ENCODE data around the gene C6orf15. TPM values are rescaled to one million over a fixed set of nuclear protein-coding genes. Genes with fewer than 3 reads are reported as not detected.

Gene C6orf15
- polyA plus RNA-seq, 2 of the 4 experiments (the other 2 are of a cell fraction), result not detected

DNA sequence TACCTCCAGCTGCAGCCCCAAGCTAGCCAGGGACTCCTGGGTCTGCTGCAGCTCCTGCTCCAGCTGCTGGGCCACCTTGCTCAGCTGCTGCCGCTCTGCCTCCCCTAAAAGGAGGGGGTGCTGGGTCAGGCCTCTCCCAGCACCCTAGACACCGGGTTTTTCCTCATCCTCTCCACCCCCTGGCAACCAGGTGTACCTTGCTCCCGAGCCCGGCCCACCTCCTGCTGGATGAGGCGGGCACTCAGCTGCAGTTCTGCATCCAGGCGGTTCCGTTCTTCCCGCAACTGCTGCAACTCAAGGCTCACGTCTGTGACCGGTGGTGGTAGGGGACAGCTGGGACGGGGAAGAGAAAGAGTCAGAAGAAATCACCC lies 32.6 kb upstream of the C6orf15 start:
- no peak for FAIRE-seq
- H3K4me3 ChIP-seq, result no peak overlapping the region
- H3K4me2 ChIP-seq, result no peak overlapping the region
- no peak for TF ChIP-seq EHF (CRISPR knock-in tag; IDR thresholded peaks at IDR 0.05)
- TF ChIP-seq, protein P1, sequence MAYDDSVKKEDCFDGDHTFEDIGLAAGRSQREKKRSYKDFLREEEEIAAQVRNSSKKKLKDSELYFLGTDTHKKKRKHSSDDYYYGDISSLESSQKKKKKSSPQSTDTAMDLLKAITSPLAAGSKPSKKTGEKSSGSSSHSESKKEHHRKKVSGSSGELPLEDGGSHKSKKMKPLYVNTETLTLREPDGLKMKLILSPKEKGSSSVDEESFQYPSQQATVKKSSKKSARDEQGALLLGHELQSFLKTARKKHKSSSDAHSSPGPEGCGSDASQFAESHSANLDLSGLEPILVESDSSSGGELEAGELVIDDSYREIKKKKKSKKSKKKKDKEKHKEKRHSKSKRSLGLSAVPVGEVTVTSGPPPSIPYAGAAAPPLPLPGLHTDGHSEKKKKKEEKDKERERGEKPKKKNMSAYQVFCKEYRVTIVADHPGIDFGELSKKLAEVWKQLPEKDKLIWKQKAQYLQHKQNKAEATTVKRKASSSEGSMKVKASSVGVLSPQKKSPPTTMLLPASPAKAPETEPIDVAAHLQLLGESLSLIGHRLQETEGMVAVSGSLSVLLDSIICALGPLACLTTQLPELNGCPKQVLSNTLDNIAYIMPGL (CRISPR knock-in tag; IDR thresholded peaks at IDR 0.05; ENCODE audit: borderline replicate concordance), result no peak
- TF ChIP-seq ZSCAN20 (CRISPR knock-in tag; IDR thresholded peaks at IDR 0.05), result no peak
- TF ChIP-seq, protein P2, sequence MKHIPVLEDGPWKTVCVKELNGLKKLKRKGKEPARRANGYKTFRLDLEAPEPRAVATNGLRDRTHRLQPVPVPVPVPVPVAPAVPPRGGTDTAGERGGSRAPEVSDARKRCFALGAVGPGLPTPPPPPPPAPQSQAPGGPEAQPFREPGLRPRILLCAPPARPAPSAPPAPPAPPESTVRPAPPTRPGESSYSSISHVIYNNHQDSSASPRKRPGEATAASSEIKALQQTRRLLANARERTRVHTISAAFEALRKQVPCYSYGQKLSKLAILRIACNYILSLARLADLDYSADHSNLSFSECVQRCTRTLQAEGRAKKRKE (CRISPR knock-in tag; IDR thresholded peaks at IDR 0.05; ENCODE audit: low read depth), result no peak
- no peak for TF ChIP-seq HDAC2 (IDR thresholded peaks at IDR 0.05)
- no peak for TF ChIP-seq CBX8 (IDR thresholded peaks at IDR 0.05)
- no peak for TF ChIP-seq RCOR1 (IDR thresholded peaks at IDR 0.05; ENCODE audit: low read depth, low read length)
- no peak for TF ChIP-seq TP53 (CRISPR knock-in tag; IDR thresholded peaks at IDR 0.05)
- TF ChIP-seq, protein P3, sequence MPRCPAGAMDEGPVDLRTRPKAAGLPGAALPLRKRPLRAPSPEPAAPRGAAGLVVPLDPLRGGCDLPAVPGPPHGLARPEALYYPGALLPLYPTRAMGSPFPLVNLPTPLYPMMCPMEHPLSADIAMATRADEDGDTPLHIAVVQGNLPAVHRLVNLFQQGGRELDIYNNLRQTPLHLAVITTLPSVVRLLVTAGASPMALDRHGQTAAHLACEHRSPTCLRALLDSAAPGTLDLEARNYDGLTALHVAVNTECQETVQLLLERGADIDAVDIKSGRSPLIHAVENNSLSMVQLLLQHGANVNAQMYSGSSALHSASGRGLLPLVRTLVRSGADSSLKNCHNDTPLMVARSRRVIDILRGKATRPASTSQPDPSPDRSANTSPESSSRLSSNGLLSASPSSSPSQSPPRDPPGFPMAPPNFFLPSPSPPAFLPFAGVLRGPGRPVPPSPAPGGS (IDR thresholded peaks at IDR 0.05), result no peak
- TF ChIP-seq KDM1A (IDR thresholded peaks at IDR 0.05; ENCODE audit: low read depth), result no peak
- no peak for TF ChIP-seq FOSB (CRISPR knock-in tag; IDR thresholded peaks at IDR 0.05)
- no peak for TF ChIP-seq NFE2L2 (conservative IDR thresholded peaks at IDR 0.05; ENCODE audit: low read length)
- TF ChIP-seq, protein P4, sequence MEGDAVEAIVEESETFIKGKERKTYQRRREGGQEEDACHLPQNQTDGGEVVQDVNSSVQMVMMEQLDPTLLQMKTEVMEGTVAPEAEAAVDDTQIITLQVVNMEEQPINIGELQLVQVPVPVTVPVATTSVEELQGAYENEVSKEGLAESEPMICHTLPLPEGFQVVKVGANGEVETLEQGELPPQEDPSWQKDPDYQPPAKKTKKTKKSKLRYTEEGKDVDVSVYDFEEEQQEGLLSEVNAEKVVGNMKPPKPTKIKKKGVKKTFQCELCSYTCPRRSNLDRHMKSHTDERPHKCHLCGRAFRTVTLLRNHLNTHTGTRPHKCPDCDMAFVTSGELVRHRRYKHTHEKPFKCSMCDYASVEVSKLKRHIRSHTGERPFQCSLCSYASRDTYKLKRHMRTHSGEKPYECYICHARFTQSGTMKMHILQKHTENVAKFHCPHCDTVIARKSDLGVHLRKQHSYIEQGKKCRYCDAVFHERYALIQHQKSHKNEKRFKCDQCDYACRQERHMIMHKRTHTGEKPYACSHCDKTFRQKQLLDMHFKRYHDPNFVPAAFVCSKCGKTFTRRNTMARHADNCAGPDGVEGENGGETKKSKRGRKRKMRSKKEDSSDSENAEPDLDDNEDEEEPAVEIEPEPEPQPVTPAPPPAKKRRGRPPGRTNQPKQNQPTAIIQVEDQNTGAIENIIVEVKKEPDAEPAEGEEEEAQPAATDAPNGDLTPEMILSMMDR (IDR thresholded peaks at IDR 0.05), result no peak
- TF ChIP-seq MAFK (IDR thresholded peaks at IDR 0.05; ENCODE audit: partially characterized antibody), result no peak
- no peak for TF ChIP-seq JUNB (IDR thresholded peaks at IDR 0.05)
- TF ChIP-seq PHF8 (IDR thresholded peaks at IDR 0.05; ENCODE audit: borderline replicate concordance, low read depth), result no peak
- no peak for TF ChIP-seq FOSL2 (IDR thresholded peaks at IDR 0.05)
- TF ChIP-seq FOSL2 (CRISPR knock-in tag; IDR thresholded peaks at IDR 0.05), result no peak
- ChIA-PET CTCF (interaction anchor here (0.6 to 2.9 kb wide), 5 partner anchors 16 to 232 kb away, joined by 3 to 12 read pairs (median 4); no protein-coding TSS in a partner anchor), POLR2A (no interaction called here)
- 74% methylated on average over 11 of the region's 11 CpGs for WGBS (ENCODE audit: missing lambda C conversion rate)
- no peak for DNase-seq (ENCODE audit: low read depth in 1 of 2, low spot score in 1 of 2)
- no peaks in the 10 kb centered on the region for H3K9me3 ChIP-seq
- H3K4me1 ChIP-seq, result no peaks in the 10 kb centered on the region
- no peak overlapping the region for H3K27ac ChIP-seq
- ATAC-seq, result no peak

DNA sequence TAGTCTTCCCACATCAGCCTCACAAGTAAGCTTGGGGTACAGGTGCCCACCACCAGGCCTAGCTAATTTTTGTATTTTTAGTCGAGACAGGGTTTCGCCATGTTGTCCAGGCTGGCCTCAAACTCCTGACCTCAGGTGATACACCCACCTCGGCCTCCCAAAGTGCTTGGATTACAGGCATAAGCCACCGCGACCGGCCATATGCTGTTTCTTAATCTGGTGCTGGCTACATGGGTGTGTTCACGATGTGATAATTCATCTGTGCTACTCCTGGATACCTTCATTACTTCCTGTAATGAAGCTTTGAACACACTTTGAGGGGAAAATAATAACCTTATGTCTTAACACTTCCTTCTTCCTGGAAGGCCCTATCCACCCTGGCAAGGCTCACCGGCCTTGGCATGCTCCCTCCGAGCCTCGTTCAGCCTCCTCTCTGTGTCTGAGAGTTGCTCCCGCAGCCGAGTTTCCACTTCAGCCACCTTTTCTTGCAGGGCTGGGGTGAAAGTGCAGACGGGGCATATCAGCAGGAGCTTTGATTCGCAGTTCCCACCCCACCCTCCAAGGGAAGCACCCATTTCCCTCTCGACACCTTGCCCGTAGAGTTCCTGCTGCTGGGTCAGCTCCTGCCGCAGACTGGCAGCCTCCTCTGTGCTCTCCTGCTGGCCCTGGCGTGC lies 32.1 kb upstream of the C6orf15 start:
- H3K4me2 ChIP-seq, result no peak overlapping the region
- no peak for FAIRE-seq
- H3K27ac ChIP-seq, result no peak overlapping the region

More for the DNA sequence above, 32.1 kb upstream of the C6orf15 start:
- no peak for ATAC-seq
- no peak for TF ChIP-seq NFE2L2 (conservative IDR thresholded peaks at IDR 0.05; ENCODE audit: low read length)
- no peak for TF ChIP-seq RFX5 (IDR thresholded peaks at IDR 0.05)
- TF ChIP-seq EHF (CRISPR knock-in tag; IDR thresholded peaks at IDR 0.05), result no peak
- no peak for TF ChIP-seq NPAS2 (CRISPR knock-in tag; IDR thresholded peaks at IDR 0.05; ENCODE audit: borderline replicate concordance)
- no peak for TF ChIP-seq SREBF2 (IDR thresholded peaks at IDR 0.05)
- no peak for TF ChIP-seq RAD21 (conservative IDR thresholded peaks at IDR 0.05 in 1 of 2, IDR thresholded peaks at IDR 0.05 in 1 of 2)
- no peak for TF ChIP-seq FOSB (CRISPR knock-in tag; IDR thresholded peaks at IDR 0.05)
- TF ChIP-seq HOXA7 (CRISPR knock-in tag; IDR thresholded peaks at IDR 0.05), result no peak
- TF ChIP-seq CBX2 (IDR thresholded peaks at IDR 0.05; ENCODE audit: borderline replicate concordance, low read depth), result no peak
- TF ChIP-seq RNF2 (IDR thresholded peaks at IDR 0.05; ENCODE audit: borderline replicate concordance, low read depth), result no peak
- TF ChIP-seq, protein P5, sequence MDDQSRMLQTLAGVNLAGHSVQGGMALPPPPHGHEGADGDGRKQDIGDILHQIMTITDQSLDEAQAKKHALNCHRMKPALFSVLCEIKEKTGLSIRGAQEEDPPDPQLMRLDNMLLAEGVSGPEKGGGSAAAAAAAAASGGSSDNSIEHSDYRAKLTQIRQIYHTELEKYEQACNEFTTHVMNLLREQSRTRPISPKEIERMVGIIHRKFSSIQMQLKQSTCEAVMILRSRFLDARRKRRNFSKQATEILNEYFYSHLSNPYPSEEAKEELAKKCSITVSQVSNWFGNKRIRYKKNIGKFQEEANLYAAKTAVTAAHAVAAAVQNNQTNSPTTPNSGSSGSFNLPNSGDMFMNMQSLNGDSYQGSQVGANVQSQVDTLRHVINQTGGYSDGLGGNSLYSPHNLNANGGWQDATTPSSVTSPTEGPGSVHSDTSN (IDR thresholded peaks at IDR 0.05), result no peak
- TF ChIP-seq HEYL (CRISPR knock-in tag; IDR thresholded peaks at IDR 0.05), result no peak
- no peak for TF ChIP-seq TFCP2L1 (CRISPR knock-in tag; IDR thresholded peaks at IDR 0.05)
- no peak for TF ChIP-seq KDM5A (IDR thresholded peaks at IDR 0.05)
- no peak for DNase-seq (ENCODE audit: low read depth in 1 of 2, low spot score in 1 of 2)
- Histone ChIP-seq H3K4me3 (no peak overlapping the region), H3K4me1 (peaks cover 4% of the 10 kb centered on the region; the same call in 2 of the 3 replicates), H3K9me3 (no peaks in the 10 kb centered on the region)
- ChIA-PET CTCF (interaction anchor here (0.6 to 2.9 kb wide), 9 partner anchors 16 to 402 kb away, joined by 3 to 12 read pairs (median 4); partner anchors contain the start of gene ATP6V1G2), POLR2A (no interaction called here)
- WGBS (ENCODE audit: missing lambda C conversion rate), result 88% methylated on average over 17 of the region's 18 CpGs
